ENCODE data around the gene LAMB4. TPM values are rescaled to one million over a fixed set of nuclear protein-coding genes. Genes with fewer than 3 reads are reported as not detected.

LAMB4 gene
- total and polyA plus RNA-seq, 2 experiments from 2014 or later: not detected

- Histone ChIP-seq H3K4me2 (no peak overlapping the region), H3K4me3 (no peak overlapping the region), H3K79me2 (replicated peaks; ENCODE audit: insufficient read depth) (no peaks in the 10 kb centered on the region), H4K20me1 (replicated peaks; ENCODE audit: insufficient read depth) (no peaks in the 10 kb centered on the region), H2AFZ (no peak overlapping the region), H3F3A (replicated peaks; ENCODE audit: low read depth) (no peaks in the 10 kb centered on the region), H3K4me1 (ENCODE audit: insufficient read depth) (peaks cover 6% of the 10 kb centered on the region), H3K27ac (ENCODE audit: low read depth) (no peak overlapping the region), H3K27me3 (ENCODE audit: insufficient read depth) (no peaks in the 10 kb centered on the region), H3K36me3 (ENCODE audit: insufficient read depth) (no peaks in the 10 kb centered on the region), H3K9me2 (ENCODE audit: insufficient read depth) (peaks cover 6% of the 10 kb centered on the region; the same call in 1 of the 2 replicates)
- ATAC-seq: no peak
- H3K4me1 Mint-ChIP-seq: peaks cover 4% of the 10 kb centered on the region
- H3K9me3 Mint-ChIP-seq: no peaks in the 10 kb centered on the region
- no peaks in the 10 kb centered on the region for H3K27me3 Mint-ChIP-seq (ENCODE audit: insufficient read depth, low read depth, poor library complexity)
- H3K4me3 Mint-ChIP-seq: no peak overlapping the region
- no peak for TF ChIP-seq ZNF331 (CRISPR knock-in tag; IDR thresholded peaks at IDR 0.05; ENCODE audit: low read depth)
- no peak for TF ChIP-seq POLR2AphosphoS5 (IDR thresholded peaks at IDR 0.05; ENCODE audit: low read depth)
- TF ChIP-seq EZH2phosphoT487 (IDR thresholded peaks at IDR 0.05; ENCODE audit: unreplicated experiment): no peak
- no peak for TF ChIP-seq ZNF114 (CRISPR knock-in tag; IDR thresholded peaks at IDR 0.05)
- TF ChIP-seq NANOG (IDR thresholded peaks at IDR 0.05; ENCODE audit: borderline replicate concordance): no peak
- TF ChIP-seq ZNF462 (CRISPR knock-in tag; IDR thresholded peaks at IDR 0.05): no peak
- TF ChIP-seq EZH2 (IDR thresholded peaks at IDR 0.05; ENCODE audit: low read depth, unreplicated experiment): no peak
- no peak for TF ChIP-seq ETS1 (IDR thresholded peaks at IDR 0.05)
- no peak for TF ChIP-seq STAT1 (IDR thresholded peaks at IDR 0.05; ENCODE audit: unreplicated experiment)
- TF ChIP-seq JUNB (IDR thresholded peaks at IDR 0.05; ENCODE audit: unreplicated experiment): no peak
- TF ChIP-seq, protein P1, sequence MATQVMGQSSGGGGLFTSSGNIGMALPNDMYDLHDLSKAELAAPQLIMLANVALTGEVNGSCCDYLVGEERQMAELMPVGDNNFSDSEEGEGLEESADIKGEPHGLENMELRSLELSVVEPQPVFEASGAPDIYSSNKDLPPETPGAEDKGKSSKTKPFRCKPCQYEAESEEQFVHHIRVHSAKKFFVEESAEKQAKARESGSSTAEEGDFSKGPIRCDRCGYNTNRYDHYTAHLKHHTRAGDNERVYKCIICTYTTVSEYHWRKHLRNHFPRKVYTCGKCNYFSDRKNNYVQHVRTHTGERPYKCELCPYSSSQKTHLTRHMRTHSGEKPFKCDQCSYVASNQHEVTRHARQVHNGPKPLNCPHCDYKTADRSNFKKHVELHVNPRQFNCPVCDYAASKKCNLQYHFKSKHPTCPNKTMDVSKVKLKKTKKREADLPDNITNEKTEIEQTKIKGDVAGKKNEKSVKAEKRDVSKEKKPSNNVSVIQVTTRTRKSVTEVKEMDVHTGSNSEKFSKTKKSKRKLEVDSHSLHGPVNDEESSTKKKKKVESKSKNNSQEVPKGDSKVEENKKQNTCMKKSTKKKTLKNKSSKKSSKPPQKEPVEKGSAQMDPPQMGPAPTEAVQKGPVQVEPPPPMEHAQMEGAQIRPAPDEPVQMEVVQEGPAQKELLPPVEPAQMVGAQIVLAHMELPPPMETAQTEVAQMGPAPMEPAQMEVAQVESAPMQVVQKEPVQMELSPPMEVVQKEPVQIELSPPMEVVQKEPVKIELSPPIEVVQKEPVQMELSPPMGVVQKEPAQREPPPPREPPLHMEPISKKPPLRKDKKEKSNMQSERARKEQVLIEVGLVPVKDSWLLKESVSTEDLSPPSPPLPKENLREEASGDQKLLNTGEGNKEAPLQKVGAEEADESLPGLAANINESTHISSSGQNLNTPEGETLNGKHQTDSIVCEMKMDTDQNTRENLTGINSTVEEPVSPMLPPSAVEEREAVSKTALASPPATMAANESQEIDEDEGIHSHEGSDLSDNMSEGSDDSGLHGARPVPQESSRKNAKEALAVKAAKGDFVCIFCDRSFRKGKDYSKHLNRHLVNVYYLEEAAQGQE (IDR thresholded peaks at IDR 0.05; ENCODE audit: unreplicated experiment): no peak
- TF ChIP-seq, protein P2, sequence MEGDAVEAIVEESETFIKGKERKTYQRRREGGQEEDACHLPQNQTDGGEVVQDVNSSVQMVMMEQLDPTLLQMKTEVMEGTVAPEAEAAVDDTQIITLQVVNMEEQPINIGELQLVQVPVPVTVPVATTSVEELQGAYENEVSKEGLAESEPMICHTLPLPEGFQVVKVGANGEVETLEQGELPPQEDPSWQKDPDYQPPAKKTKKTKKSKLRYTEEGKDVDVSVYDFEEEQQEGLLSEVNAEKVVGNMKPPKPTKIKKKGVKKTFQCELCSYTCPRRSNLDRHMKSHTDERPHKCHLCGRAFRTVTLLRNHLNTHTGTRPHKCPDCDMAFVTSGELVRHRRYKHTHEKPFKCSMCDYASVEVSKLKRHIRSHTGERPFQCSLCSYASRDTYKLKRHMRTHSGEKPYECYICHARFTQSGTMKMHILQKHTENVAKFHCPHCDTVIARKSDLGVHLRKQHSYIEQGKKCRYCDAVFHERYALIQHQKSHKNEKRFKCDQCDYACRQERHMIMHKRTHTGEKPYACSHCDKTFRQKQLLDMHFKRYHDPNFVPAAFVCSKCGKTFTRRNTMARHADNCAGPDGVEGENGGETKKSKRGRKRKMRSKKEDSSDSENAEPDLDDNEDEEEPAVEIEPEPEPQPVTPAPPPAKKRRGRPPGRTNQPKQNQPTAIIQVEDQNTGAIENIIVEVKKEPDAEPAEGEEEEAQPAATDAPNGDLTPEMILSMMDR (conservative IDR thresholded peaks at IDR 0.05; ENCODE audit: low read depth in 2 of 2): no peak
- TF ChIP-seq CREB1 (CRISPR knock-in tag; IDR thresholded peaks at IDR 0.05; ENCODE audit: low read depth): no peak
- no peak for DNase-seq (ENCODE audit: low spot score)
- no peak overlapping the region for H3K27ac Mint-ChIP-seq
- no peaks in the 10 kb centered on the region for H3K36me3 Mint-ChIP-seq (ENCODE audit: low read depth)
Observed at GRCh38 chr7:108142675-108143259, 12.6 kb upstream of the LAMB4 start.

All from GM23338 (cell line).